Testis (tissue), 3 donors: ENCODE results near the gene LUZP2. TPM values are rescaled to one million over a fixed set of nuclear protein-coding genes. Genes with fewer than 3 reads are reported as not detected.

ENCODE experiments used
- DNase-seq: peaks from one replicate; pipeline ENCODE4 v3.0.0-alpha.2; 2019
- H3K27ac ChIP-seq, 2 donors: fragments of 200-600 bp; sonication (generic); one replicate each; pipeline ENCODE4 v1.5.1; 2019
- H3K27me3 ChIP-seq: fragments of 200-600 bp; sonication (generic); one replicate; pipeline ENCODE4 v1.5.1; 2019
- H3K36me3 ChIP-seq: fragments of 200-600 bp; sonication (generic); one replicate; pipeline ENCODE4 v1.5.1; 2017; ENCODE audit warnings: low read depth; ENCODE audit errors: missing control alignments
- H3K4me1 ChIP-seq: fragments of 200-600 bp; sonication (generic); one replicate; pipeline ENCODE4 v1.5.1; 2019
- H3K4me3 ChIP-seq, 2 donors: fragments of 200-600 bp; sonication (generic); one replicate each; pipeline ENCODE4 v1.5.1; 2017 to 2019
- H3K9me3 ChIP-seq: fragments of 200-600 bp; sonication (generic); one replicate; pipeline ENCODE4 v1.5.1; 2017
- POLR2A ChIP-seq: fragments of 450-650 bp; IDR thresholded peaks from one replicate; pipeline ENCODE4 v1.6.1; 2017; ENCODE audit warnings: antibody characterized with exemption, mild to moderate bottlenecking, moderate library complexity
- WGBS, 2 donors: methylation state at CpG; one replicate each; pipeline ENCODE4 v1.1.5; 2018; 5-methylcytosine and 5-hydroxymethylcytosine counted together
- intact Hi-C: fragments of 100-400 bp; cut with DNase I; formaldehyde crosslinking; loops from one replicate; pipeline ENCODE4 v1.15.1; 2023; ENCODE audit warnings: low total_unique reads
- polyA plus RNA-seq: library from polyadenylated mRNA; stranded (reverse); fragments of 350-450 nt; fragmentation: Illumina TruSeq; extraction: RNeasy Lipid Tissue Mini Kit (QIAGEN cat#74804); gene quantifications from one replicate; pipeline ENCODE4 v1.2.3, GENCODE V29; 2014; ENCODE audit warnings: low read depth, low replicate concordance; ENCODE audit not compliant: insufficient read depth
- total RNA-seq, 2 donors: library from RNA; depleted of rRNA; stranded (reverse); fragments of >200 nt; gene quantifications; one replicate each; pipeline ENCODE4 v1.2.3, GENCODE V29; 2016
- TF ChIP-seq, protein P1 (sequence below), 3 experiments: fragments of 450-650 bp in 2 of 3; fragments of 200-600 bp in 1 of 3; sonication (generic) in 1 of 3; IDR thresholded peaks; one replicate each; pipeline ENCODE4 v1.5.1; 2016 to 2019; ENCODE audit warnings: antibody characterized with exemption in 3 of 3, mild to moderate bottlenecking in 2 of 3, moderate library complexity in 1 of 3

The LUZP2 gene
- total and polyA plus RNA-seq, 3 donors from 2014 or later = 0.63 to 0.98 (median 0.74) TPM

DNA sequence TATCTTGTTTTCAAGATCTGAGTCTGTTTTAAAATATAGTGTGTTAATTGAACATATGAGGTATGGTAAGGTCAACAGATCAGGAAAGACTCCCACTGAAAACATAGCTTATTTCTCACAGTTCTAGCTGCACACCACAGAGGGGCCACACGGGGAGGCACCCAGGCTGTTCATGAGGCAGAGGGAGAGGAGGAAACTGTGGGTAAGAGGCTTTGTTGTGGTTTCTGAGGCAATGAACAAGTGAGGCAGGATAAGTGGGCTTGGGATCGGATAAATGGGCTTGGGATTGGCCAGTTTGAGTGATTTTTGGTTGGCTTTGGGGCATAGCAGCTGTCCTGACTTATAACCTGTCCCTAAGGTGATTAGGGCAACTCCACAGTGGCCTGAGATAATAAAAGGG is 242.1 kb downstream of the LUZP2 start:
- H3K9me3 ChIP-seq = no peaks in the 10 kb centered on the region
- intact Hi-C loops = no loop called here
- no peak overlapping the region for H3K4me3 ChIP-seq
- WGBS, 2 donors = 80 to 85% methylated on average over 2 of the region's 2 CpGs
- no peak overlapping the region for H3K27ac ChIP-seq
- no peak for DNase-seq
- H3K36me3 ChIP-seq = no peaks in the 10 kb centered on the region
- no peaks in the 10 kb centered on the region for H3K4me1 ChIP-seq
- no peak for TF ChIP-seq POLR2A
- TF ChIP-seq, protein P1, sequence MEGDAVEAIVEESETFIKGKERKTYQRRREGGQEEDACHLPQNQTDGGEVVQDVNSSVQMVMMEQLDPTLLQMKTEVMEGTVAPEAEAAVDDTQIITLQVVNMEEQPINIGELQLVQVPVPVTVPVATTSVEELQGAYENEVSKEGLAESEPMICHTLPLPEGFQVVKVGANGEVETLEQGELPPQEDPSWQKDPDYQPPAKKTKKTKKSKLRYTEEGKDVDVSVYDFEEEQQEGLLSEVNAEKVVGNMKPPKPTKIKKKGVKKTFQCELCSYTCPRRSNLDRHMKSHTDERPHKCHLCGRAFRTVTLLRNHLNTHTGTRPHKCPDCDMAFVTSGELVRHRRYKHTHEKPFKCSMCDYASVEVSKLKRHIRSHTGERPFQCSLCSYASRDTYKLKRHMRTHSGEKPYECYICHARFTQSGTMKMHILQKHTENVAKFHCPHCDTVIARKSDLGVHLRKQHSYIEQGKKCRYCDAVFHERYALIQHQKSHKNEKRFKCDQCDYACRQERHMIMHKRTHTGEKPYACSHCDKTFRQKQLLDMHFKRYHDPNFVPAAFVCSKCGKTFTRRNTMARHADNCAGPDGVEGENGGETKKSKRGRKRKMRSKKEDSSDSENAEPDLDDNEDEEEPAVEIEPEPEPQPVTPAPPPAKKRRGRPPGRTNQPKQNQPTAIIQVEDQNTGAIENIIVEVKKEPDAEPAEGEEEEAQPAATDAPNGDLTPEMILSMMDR (IDR thresholded peaks at IDR 0.05) = no peak
- no peaks in the 10 kb centered on the region for H3K27me3 ChIP-seq

DNA sequence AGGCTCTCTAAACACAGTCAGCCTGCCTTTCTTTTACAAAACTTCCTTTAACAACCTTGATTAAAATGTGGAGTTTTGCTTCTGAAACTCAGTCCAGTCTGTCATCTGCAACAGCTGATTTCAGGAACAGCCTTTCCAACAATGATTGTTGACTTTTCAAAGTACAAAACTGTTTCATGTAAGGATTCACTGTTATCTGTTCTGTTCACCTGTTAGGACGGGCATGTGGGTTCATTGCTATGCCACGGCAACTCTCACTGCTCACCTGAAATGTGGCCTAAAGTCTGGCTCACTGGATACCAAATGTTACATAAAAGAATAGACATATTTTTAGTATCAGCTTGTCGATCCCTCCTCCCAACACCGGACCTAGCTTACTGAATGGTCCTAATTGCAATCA is 242.8 kb downstream of the LUZP2 start:
- H3K27ac ChIP-seq = no peak overlapping the region
- DNase-seq = no peak
- no peak overlapping the region for H3K4me3 ChIP-seq
- no peaks in the 10 kb centered on the region for H3K27me3 ChIP-seq
- 87 to 91% methylated on average over 4 of the region's 4 CpGs for WGBS, 2 donors
- intact Hi-C loops = no loop called here
- no peaks in the 10 kb centered on the region for H3K9me3 ChIP-seq
- H3K4me1 ChIP-seq = no peaks in the 10 kb centered on the region
- H3K36me3 ChIP-seq = no peaks in the 10 kb centered on the region
- TF ChIP-seq, protein P1 (IDR thresholded peaks at IDR 0.05) = no peak
- TF ChIP-seq POLR2A = no peak

DNA sequence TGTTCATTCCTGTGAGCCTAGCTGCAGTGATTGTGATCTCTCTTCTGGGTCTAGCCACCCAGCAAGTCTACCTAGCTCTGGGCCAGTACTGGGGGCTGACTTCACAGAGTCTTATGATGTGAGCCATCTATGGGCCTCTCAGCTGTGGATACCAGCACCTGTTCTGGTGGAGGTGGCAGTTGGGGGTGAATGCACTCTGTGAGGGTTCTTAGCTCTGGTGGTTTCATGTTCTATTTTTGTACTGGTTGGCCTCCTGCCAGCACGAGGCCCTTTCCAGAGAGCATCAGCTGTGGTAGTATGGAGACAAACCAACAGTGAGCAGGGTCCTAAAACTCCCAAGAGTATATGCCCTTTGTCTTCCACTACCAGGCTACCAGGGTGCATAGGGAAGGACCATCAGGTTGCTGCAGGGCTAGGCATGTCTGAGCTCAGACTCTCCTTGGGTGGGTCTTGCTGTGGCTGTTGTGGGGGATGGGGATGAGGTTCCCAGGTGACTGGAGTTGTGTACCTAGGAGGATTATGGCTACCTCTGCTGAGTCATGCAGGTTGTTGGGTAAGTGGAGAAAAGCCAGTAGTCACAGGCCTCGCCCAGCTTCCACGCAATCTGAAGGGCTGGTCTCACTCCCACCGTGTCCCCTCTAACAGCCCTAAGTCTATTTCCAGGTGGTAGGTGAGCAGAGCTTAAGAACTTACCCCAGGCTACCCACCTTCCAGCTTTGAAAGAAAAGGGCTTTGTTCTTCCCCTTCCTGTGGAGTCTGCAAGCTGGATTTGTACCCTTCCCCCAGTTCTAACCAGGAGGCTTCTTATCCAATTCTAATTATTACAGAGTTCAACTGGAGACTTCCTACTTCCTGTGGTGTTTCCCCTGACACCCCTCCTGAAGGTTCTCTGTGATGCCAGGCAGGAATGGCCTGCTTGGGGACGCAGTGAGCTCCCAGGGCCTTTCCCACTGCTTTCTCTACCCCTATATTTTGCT is 250.7 kb downstream of the LUZP2 start:
- Histone ChIP-seq H3K4me1 (no peaks in the 10 kb centered on the region), H3K27ac (no peak overlapping the region), H3K4me3 (no peak overlapping the region), H3K27me3 (no peaks in the 10 kb centered on the region), H3K9me3 (no peaks in the 10 kb centered on the region), H3K36me3 (no peaks in the 10 kb centered on the region)
- TF ChIP-seq, protein P1 (IDR thresholded peaks at IDR 0.05) = no peak
- TF ChIP-seq POLR2A = no peak
- DNase-seq = no peak
- intact Hi-C loops = no loop called here
- 87 to 93% methylated on average over 4 to 5 of the region's 5 CpGs for WGBS, 2 donors

DNA sequence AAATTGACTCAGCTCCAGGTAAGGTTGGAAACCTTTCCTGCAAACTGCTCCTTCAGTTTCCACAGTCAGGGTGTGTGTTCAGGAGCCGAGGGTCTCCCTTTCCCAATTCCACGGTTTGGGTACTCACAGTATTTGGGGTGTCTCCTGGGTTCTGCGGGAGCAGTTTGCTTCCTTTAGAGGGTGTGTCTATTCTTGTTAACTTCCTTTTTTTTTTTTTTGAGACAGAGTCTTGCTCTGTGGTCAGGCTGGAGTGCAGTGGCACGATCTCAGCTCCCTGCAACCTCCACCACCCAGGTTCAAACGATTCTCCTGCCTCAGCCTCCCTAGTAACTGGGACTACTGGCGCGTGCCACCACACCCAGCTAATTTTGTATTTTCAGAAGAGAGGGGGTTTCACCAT is 251.4 kb downstream of the LUZP2 start:
- Histone ChIP-seq H3K27ac (no peak overlapping the region), H3K36me3 (no peaks in the 10 kb centered on the region), H3K27me3 (no peaks in the 10 kb centered on the region), H3K9me3 (no peaks in the 10 kb centered on the region), H3K4me1 (no peaks in the 10 kb centered on the region), H3K4me3 (no peak overlapping the region)
- intact Hi-C loops = no loop called here
- no peak for DNase-seq
- TF ChIP-seq, protein P1 (IDR thresholded peaks at IDR 0.05) = no peak
- TF ChIP-seq POLR2A = no peak
- whole genome bisulfite sequencing, 2 donors = 83 to 88% methylated on average over 7 of the region's 7 CpGs

DNA sequence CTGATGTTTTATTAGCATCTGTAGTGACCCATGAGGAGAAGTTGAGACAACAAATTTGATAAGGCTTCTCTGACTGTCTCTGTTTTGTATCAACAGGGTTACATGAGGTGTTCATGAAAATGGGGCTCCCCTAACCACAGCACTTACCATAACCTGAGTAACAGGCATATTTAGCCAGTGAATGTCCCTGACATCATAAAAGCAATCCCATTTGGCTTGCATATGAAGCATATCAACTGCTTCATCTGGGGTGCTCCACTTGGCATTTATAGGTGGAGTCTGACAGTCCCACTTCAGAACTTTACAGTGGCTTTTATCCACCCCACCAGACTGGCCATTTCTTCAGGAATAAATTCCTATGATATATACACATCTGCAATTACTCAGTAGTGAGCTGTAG is 257.6 kb downstream of the LUZP2 start:
- no peaks in the 10 kb centered on the region for H3K27me3 ChIP-seq
- intact Hi-C loops = no loop called here
- TF ChIP-seq, protein P1 (IDR thresholded peaks at IDR 0.05) = no peak
- no peak for TF ChIP-seq POLR2A
- no peaks in the 10 kb centered on the region for H3K4me1 ChIP-seq
- no peak overlapping the region for H3K27ac ChIP-seq
- H3K9me3 ChIP-seq = no peaks in the 10 kb centered on the region
- no peaks in the 10 kb centered on the region for H3K36me3 ChIP-seq
- no peak for DNase-seq
- H3K4me3 ChIP-seq = no peak overlapping the region
